Prostate gland (tissue), 2 donors: Measurements from ENCODE around the gene RIMBP2.

Experiments used
- POLR2A ChIP-seq: fragments of 450-650 bp; IDR thresholded peaks from one replicate; pipeline ENCODE4 v1.6.1; 2016; ENCODE audit warnings: antibody characterized with exemption, mild to moderate bottlenecking
- POLR2AphosphoS5 ChIP-seq: sonication (generic); formaldehyde crosslinking; IDR thresholded peaks from one replicate; pipeline ENCODE4 v1.6.1; 2017; ENCODE audit warnings: antibody characterized with exemption
- TF ChIP-seq, protein P1 (sequence below), 4 experiments: fragments of 200-600 bp in 2 of 4; fragments of 450-650 bp in 2 of 4; sonication (generic) in 2 of 4; IDR thresholded peaks; 1 replicate in 3 of 4; 2 replicates in 1 of 4; pipeline ENCODE4 v1.5.1; 2016 to 2019; ENCODE audit warnings: antibody characterized with exemption in 4 of 4, mild to moderate bottlenecking in 2 of 4, moderate library complexity in 2 of 4

DNA sequence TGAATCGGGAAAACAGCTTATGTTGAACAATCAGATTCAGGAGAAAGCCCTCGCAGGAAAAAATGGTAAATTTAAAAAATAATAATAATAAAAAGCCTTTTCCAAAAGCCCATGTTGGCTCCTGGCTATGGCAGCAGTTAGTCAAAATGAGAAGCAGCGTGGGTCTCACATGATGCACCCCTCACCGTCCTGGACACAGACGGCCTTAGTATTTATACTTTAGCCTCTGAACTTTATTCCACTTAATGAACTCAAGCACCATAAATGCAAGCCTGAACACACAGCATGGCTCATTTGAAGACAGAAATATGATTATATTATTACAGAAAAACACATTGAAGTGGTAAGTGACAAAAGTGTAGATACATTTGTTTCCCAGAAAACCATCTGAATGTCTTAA, 160.9 kb downstream of the RIMBP2 start:
- TF ChIP-seq, protein P1, sequence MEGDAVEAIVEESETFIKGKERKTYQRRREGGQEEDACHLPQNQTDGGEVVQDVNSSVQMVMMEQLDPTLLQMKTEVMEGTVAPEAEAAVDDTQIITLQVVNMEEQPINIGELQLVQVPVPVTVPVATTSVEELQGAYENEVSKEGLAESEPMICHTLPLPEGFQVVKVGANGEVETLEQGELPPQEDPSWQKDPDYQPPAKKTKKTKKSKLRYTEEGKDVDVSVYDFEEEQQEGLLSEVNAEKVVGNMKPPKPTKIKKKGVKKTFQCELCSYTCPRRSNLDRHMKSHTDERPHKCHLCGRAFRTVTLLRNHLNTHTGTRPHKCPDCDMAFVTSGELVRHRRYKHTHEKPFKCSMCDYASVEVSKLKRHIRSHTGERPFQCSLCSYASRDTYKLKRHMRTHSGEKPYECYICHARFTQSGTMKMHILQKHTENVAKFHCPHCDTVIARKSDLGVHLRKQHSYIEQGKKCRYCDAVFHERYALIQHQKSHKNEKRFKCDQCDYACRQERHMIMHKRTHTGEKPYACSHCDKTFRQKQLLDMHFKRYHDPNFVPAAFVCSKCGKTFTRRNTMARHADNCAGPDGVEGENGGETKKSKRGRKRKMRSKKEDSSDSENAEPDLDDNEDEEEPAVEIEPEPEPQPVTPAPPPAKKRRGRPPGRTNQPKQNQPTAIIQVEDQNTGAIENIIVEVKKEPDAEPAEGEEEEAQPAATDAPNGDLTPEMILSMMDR (IDR thresholded peaks at IDR 0.05), result no peak
- TF ChIP-seq POLR2AphosphoS5 (no peak), POLR2A (no peak)
